Esophagus squamous epithelium (tissue), 4 donors: ENCODE results near the gene PRICKLE3.

Experiments used
- POLR2A ChIP-seq, 4 donors: fragments of 450-650 bp; IDR thresholded peaks; one replicate each; pipeline ENCODE4 v1.6.1; 2017; ENCODE audit warnings: antibody characterized with exemption in 4 of 4, mild to moderate bottlenecking in 4 of 4, moderate library complexity in 3 of 4
- TF ChIP-seq, protein P1 (sequence below), 6 experiments: fragments of 450-650 bp in 4 of 6; fragments of 200-600 bp in 2 of 6; sonication (generic) in 2 of 6; IDR thresholded peaks; one replicate each; pipeline ENCODE4 v1.5.1; 2016 to 2019; ENCODE audit warnings: antibody characterized with exemption in 6 of 6, mild to moderate bottlenecking in 4 of 6, moderate library complexity in 4 of 6

DNA sequence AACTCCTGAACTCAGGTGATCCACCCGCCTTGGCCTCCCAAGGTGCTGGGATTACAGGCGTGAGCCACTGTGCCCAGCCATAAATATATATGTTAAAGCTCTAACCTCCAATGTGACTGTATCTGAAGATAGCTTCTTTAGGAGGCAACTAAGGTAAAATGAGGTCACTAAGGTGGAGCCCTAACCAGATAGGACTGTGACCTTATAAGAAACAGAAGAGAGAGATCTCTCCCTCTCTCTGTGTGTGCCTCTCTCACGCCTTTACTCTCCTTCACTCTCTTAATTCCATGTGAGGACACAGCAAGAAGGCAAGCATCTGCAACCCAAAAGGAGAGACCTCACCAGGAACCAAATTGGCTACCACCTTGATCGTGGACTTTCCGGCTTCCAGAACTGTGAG, 24.5 kb downstream of the PRICKLE3 start:
- TF ChIP-seq, protein P1, sequence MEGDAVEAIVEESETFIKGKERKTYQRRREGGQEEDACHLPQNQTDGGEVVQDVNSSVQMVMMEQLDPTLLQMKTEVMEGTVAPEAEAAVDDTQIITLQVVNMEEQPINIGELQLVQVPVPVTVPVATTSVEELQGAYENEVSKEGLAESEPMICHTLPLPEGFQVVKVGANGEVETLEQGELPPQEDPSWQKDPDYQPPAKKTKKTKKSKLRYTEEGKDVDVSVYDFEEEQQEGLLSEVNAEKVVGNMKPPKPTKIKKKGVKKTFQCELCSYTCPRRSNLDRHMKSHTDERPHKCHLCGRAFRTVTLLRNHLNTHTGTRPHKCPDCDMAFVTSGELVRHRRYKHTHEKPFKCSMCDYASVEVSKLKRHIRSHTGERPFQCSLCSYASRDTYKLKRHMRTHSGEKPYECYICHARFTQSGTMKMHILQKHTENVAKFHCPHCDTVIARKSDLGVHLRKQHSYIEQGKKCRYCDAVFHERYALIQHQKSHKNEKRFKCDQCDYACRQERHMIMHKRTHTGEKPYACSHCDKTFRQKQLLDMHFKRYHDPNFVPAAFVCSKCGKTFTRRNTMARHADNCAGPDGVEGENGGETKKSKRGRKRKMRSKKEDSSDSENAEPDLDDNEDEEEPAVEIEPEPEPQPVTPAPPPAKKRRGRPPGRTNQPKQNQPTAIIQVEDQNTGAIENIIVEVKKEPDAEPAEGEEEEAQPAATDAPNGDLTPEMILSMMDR (IDR thresholded peaks at IDR 0.05), result no peak
- no peak for TF ChIP-seq POLR2A (IDR thresholded peaks at IDR 0.05)
